Neural cell (in vitro differentiated cells): Measurements from ENCODE around the gene SIX2. TPM values are rescaled to one million over a fixed set of nuclear protein-coding genes. Genes with fewer than 3 reads are reported as not detected.

Experiments
- H2AFZ ChIP-seq: fragments of 200-600, 300-800 bp; sonication (generic), shearing (Covaris generic); 2 replicates; pipeline ENCODE4 v1.6.0; 2014; ENCODE audit warnings: low read depth, mild to moderate bottlenecking, antibody characterized with exemption, low read length, moderate library complexity
- H3F3A ChIP-seq: fragments of 200-600 bp; shearing (Covaris generic); 2 replicates; pipeline ENCODE4 v1.6.1; 2016; ENCODE audit warnings: mild to moderate bottlenecking, moderate library complexity, mixed read lengths, antibody characterized with exemption, low read length; ENCODE audit not compliant: insufficient read depth, poor library complexity, severe bottlenecking
- H3K27ac ChIP-seq: fragments of 200-600, 300-800 bp; sonication (generic), shearing (Covaris generic); 2 replicates; pipeline ENCODE4 v1.5.1; 2014; ENCODE audit warnings: mild to moderate bottlenecking, low read length, moderate library complexity
- H3K27me3 ChIP-seq: fragments of 300-800, 200-600 bp; sonication (generic), shearing (Covaris generic); 2 replicates; pipeline ENCODE4 v1.6.0; 2014; ENCODE audit warnings: mild to moderate bottlenecking, low read depth, low read length, moderate library complexity; ENCODE audit not compliant: insufficient read depth
- H3K36me3 ChIP-seq: fragments of 300-800, 200-600 bp; sonication (generic), shearing (Covaris generic); 2 replicates; pipeline ENCODE4 v1.5.1; 2014; ENCODE audit warnings: mild to moderate bottlenecking, antibody characterized with exemption, low read length, moderate library complexity; ENCODE audit not compliant: insufficient read depth
- H3K4me2 ChIP-seq: fragments of 300-800, 200-600 bp; sonication (generic), shearing (Covaris generic); 2 replicates; pipeline ENCODE4 v1.6.0; 2014; ENCODE audit warnings: mild to moderate bottlenecking, low read length
- H3K4me3 ChIP-seq: fragments of 300-800, 200-600 bp; sonication (generic), shearing (Covaris generic); 2 replicates; pipeline ENCODE4 v1.5.1; 2014; ENCODE audit warnings: mild to moderate bottlenecking, low read length, moderate library complexity
- H3K79me2 ChIP-seq: fragments of 200-600 bp; shearing (Covaris generic); replicated peaks from 2 replicates; pipeline ENCODE4 v1.6.0; 2014; ENCODE audit warnings: mild to moderate bottlenecking, low read length, moderate library complexity; ENCODE audit not compliant: insufficient read depth
- H3K9ac ChIP-seq: fragments of 300-800, 200-600 bp; sonication (generic), shearing (Covaris generic); 2 replicates; pipeline ENCODE4 v1.6.1; 2016; ENCODE audit warnings: mild to moderate bottlenecking, low read length, mixed read lengths
- H3K9me2 ChIP-seq: fragments of 200-600 bp; shearing (Covaris generic); 2 replicates; pipeline ENCODE4 v1.6.1; 2016; ENCODE audit warnings: mild to moderate bottlenecking, low read length, mixed read lengths; ENCODE audit not compliant: insufficient read depth
- H3K9me3 ChIP-seq: fragments of 200-600, 300-800 bp; sonication (generic), shearing (Covaris generic); 2 replicates; pipeline ENCODE4 v1.6.1; 2016; ENCODE audit warnings: mild to moderate bottlenecking, mixed run types, low read length, moderate library complexity, mixed read lengths
- H4K20me1 ChIP-seq: fragments of 200-600 bp; shearing (Covaris generic); 2 replicates; pipeline ENCODE4 v1.6.1; 2016; ENCODE audit warnings: mild to moderate bottlenecking, mixed run types; ENCODE audit not compliant: insufficient read depth
- EP300 ChIP-seq: fragments of 450-650 bp; conservative IDR thresholded peaks from 2 replicates; pipeline ENCODE4 v1.6.1; 2014; ENCODE audit warnings: antibody characterized with exemption, mild to moderate bottlenecking, moderate library complexity; ENCODE audit not compliant: poor library complexity, severe bottlenecking
- EZH2 ChIP-seq: fragments of 200-600, 300-800 bp; shearing (Covaris generic), sonication (generic); IDR thresholded peaks from 2 replicates; pipeline ENCODE4 v1.6.1; 2014; ENCODE audit warnings: antibody characterized with exemption, low read length, borderline replicate concordance, mild to moderate bottlenecking; ENCODE audit not compliant: insufficient read depth, poor library complexity, severe bottlenecking
- MXI1 ChIP-seq: fragments of 450-650 bp; conservative IDR thresholded peaks from 2 replicates; pipeline ENCODE4 v1.6.1; 2014; ENCODE audit warnings: antibody characterized with exemption, mild to moderate bottlenecking; ENCODE audit not compliant: poor library complexity, severe bottlenecking
- POLR2AphosphoS5 ChIP-seq: IDR thresholded peaks from 2 replicates; pipeline ENCODE4 v1.6.1; 2012
- RAD21 ChIP-seq: fragments of 450-650 bp; conservative IDR thresholded peaks from 2 replicates; pipeline ENCODE4 v1.6.1; 2014; ENCODE audit warnings: antibody characterized with exemption, mild to moderate bottlenecking, moderate library complexity
- SMC3 ChIP-seq: fragments of 450-650 bp; conservative IDR thresholded peaks from 2 replicates; pipeline ENCODE4 v1.6.1; 2014; ENCODE audit warnings: antibody characterized with exemption, mild to moderate bottlenecking, moderate library complexity; ENCODE audit not compliant: poor library complexity
- TAF1 ChIP-seq: IDR thresholded peaks from 2 replicates; pipeline ENCODE4 v1.6.1; 2012; ENCODE audit warnings: low read depth
- polyA plus RNA-seq: library from polyadenylated mRNA; depleted of rRNA; stranded (reverse); fragments of >200 nt; gene quantifications from 2 replicates; pipeline ENCODE4 v1.2.3, GENCODE V29; 2014
- TF ChIP-seq, protein P1 (sequence below): IDR thresholded peaks from 2 replicates; pipeline ENCODE4 v1.6.1; 2012; ENCODE audit warnings: borderline replicate concordance
- TF ChIP-seq, protein P2 (sequence below): fragments of 450-650 bp; IDR thresholded peaks from 2 replicates; pipeline ENCODE4 v1.5.1; 2014; ENCODE audit warnings: antibody characterized with exemption, mild to moderate bottlenecking, moderate library complexity; ENCODE audit not compliant: poor library complexity, severe bottlenecking

Gene SIX2
- polyA plus RNA-seq, 1 donor from 2014 or later, result 0.16 TPM

DNA sequence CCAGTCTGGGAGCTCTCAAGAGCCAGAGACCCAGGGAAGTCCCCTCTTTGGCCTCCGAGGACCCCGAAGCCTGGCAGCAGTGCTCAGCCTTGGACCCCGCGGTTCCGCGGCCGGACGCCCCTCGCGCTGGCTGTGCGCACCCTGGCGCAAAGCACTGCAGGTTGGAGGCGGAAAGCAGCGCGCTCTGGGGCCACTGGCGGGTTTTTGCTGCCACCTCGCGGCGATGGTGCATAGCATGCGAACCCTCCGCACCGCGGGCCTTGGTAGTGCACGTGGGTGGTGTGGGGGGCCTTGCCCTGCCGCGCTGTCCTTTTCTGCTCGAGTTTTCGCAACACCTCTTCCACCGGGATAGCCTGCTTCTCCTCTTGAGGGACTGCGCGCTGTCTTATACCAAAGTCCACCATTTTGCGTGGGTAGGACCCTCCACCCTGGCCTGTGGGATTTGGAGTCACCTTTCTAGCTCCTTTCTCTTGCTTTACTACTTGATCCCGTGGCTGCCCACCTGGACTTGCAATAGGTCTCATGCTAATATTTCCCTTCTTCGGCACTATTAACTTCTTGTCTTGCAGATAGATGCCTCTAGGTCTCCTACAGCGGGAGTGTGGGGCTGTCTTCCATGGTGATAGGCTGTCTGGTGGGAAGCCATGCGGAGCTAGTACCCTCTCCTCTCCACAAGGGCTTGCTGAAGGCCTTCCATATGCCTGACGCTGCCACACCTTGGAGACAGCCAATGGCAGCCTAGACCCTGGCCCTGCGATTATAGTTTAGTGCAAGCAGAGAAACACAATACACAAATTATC, 53.5 kb downstream of the SIX2 start:
- Histone ChIP-seq H4K20me1 (no peaks in the 10 kb centered on the region), H3K9me3 (no peaks in the 10 kb centered on the region), H3K4me2 (peak overlapping the region; percentile 9), H3K36me3 (no peaks in the 10 kb centered on the region), H2AFZ (no peak overlapping the region), H3K27me3 (peaks cover 29% of the 10 kb centered on the region), H3K27ac (no peak overlapping the region), H3K9me2 (no peaks in the 10 kb centered on the region), H3K79me2 (peaks cover 7% of the 10 kb centered on the region), H3K9ac (no peak overlapping the region), H3K4me3 (peak overlapping the region; percentile 54), H3F3A (no peaks in the 10 kb centered on the region)
- TF ChIP-seq POLR2AphosphoS5, result no peak
- TF ChIP-seq, protein P1, sequence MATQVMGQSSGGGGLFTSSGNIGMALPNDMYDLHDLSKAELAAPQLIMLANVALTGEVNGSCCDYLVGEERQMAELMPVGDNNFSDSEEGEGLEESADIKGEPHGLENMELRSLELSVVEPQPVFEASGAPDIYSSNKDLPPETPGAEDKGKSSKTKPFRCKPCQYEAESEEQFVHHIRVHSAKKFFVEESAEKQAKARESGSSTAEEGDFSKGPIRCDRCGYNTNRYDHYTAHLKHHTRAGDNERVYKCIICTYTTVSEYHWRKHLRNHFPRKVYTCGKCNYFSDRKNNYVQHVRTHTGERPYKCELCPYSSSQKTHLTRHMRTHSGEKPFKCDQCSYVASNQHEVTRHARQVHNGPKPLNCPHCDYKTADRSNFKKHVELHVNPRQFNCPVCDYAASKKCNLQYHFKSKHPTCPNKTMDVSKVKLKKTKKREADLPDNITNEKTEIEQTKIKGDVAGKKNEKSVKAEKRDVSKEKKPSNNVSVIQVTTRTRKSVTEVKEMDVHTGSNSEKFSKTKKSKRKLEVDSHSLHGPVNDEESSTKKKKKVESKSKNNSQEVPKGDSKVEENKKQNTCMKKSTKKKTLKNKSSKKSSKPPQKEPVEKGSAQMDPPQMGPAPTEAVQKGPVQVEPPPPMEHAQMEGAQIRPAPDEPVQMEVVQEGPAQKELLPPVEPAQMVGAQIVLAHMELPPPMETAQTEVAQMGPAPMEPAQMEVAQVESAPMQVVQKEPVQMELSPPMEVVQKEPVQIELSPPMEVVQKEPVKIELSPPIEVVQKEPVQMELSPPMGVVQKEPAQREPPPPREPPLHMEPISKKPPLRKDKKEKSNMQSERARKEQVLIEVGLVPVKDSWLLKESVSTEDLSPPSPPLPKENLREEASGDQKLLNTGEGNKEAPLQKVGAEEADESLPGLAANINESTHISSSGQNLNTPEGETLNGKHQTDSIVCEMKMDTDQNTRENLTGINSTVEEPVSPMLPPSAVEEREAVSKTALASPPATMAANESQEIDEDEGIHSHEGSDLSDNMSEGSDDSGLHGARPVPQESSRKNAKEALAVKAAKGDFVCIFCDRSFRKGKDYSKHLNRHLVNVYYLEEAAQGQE, result no peak
- TF ChIP-seq, protein P2, sequence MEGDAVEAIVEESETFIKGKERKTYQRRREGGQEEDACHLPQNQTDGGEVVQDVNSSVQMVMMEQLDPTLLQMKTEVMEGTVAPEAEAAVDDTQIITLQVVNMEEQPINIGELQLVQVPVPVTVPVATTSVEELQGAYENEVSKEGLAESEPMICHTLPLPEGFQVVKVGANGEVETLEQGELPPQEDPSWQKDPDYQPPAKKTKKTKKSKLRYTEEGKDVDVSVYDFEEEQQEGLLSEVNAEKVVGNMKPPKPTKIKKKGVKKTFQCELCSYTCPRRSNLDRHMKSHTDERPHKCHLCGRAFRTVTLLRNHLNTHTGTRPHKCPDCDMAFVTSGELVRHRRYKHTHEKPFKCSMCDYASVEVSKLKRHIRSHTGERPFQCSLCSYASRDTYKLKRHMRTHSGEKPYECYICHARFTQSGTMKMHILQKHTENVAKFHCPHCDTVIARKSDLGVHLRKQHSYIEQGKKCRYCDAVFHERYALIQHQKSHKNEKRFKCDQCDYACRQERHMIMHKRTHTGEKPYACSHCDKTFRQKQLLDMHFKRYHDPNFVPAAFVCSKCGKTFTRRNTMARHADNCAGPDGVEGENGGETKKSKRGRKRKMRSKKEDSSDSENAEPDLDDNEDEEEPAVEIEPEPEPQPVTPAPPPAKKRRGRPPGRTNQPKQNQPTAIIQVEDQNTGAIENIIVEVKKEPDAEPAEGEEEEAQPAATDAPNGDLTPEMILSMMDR, result peak; percentile 98
- TF ChIP-seq TAF1, result no peak
- no peak for TF ChIP-seq EZH2
- peak; percentile 52 for TF ChIP-seq MXI1
- TF ChIP-seq EP300, result peak; percentile 10
- TF ChIP-seq RAD21, result peak; percentile 98
- TF ChIP-seq SMC3, result peak; percentile 99

Other genes starting within 250 kb of the SIX2 start
- gene SIX3, start 67.8 kb downstream of the SIX2 start, polyA plus RNA-seq, result 8.7 and 9.8 TPM in 2 replicates